Measurements from ENCODE around the gene WDR86. TPM values are rescaled to one million over a fixed set of nuclear protein-coding genes. Genes with fewer than 3 reads are reported as not detected.

The WDR86 gene
- total and polyA plus RNA-seq, 2 experiments from 2014 or later: 9.1 to 59.1 TPM

GRCh38 chr7:151363182-151363581, 46.7 kb downstream of the WDR86 start:
- peaks cover 6% of the 10 kb centered on the region for H3K4me1 ChIP-seq (ENCODE audit: insufficient read depth)
- DNase-seq (ENCODE audit: low spot score): no peak
- no peak for ATAC-seq

More at GRCh38 chr7:151363182-151363581, 46.7 kb downstream of the WDR86 start:
- Histone ChIP-seq H3K4me2 (no peak overlapping the region), H3F3A (replicated peaks; ENCODE audit: low read depth) (0 out of 2 replicates have a peak, but pooled peaks cover 3% of the 10 kb centered on the region), H3K27me3 (ENCODE audit: insufficient read depth) (no peaks in the 10 kb centered on the region), H3K9me2 (ENCODE audit: insufficient read depth) (no peaks in the 10 kb centered on the region), H3K79me2 (replicated peaks; ENCODE audit: insufficient read depth) (no peaks in the 10 kb centered on the region), H3K4me3 (no peak overlapping the region), H3K27ac (ENCODE audit: low read depth) (no peak overlapping the region), H3K36me3 (ENCODE audit: insufficient read depth) (0 out of 2 replicates have a peak, but pooled peaks cover 10% of the 10 kb centered on the region), H2AFZ (no peak overlapping the region), H4K20me1 (replicated peaks; ENCODE audit: insufficient read depth) (no peaks in the 10 kb centered on the region; the same call in 1 of the 2 replicates)
- no peak for TF ChIP-seq JUNB (IDR thresholded peaks at IDR 0.05; ENCODE audit: unreplicated experiment)
- no peak for TF ChIP-seq REST (IDR thresholded peaks at IDR 0.05; ENCODE audit: unreplicated experiment)
- TF ChIP-seq POLR2AphosphoS5 (IDR thresholded peaks at IDR 0.05; ENCODE audit: low read depth): no peak
- TF ChIP-seq STAT1 (IDR thresholded peaks at IDR 0.05; ENCODE audit: unreplicated experiment): no peak
- no peak for TF ChIP-seq EZH2 (IDR thresholded peaks at IDR 0.05; ENCODE audit: low read depth, unreplicated experiment)
- TF ChIP-seq CREB1 (CRISPR knock-in tag; IDR thresholded peaks at IDR 0.05; ENCODE audit: low read depth): no peak
- TF ChIP-seq ZNF331 (CRISPR knock-in tag; IDR thresholded peaks at IDR 0.05; ENCODE audit: low read depth): no peak
- no peak for TF ChIP-seq CTCF (conservative IDR thresholded peaks at IDR 0.05; ENCODE audit: low read depth in 2 of 2)
- TF ChIP-seq ETS1 (IDR thresholded peaks at IDR 0.05): no peak
- TF ChIP-seq NANOG (IDR thresholded peaks at IDR 0.05; ENCODE audit: borderline replicate concordance): no peak
- TF ChIP-seq EZH2phosphoT487 (IDR thresholded peaks at IDR 0.05; ENCODE audit: unreplicated experiment): no peak
- no peak for TF ChIP-seq ZNF462 (CRISPR knock-in tag; IDR thresholded peaks at IDR 0.05)
- TF ChIP-seq ZNF114 (CRISPR knock-in tag; IDR thresholded peaks at IDR 0.05): no peak
- Mint-ChIP-seq H3K27me3 (ENCODE audit: insufficient read depth, low read depth, poor library complexity) (peaks cover 3% of the 10 kb centered on the region), H3K4me3 (no peak overlapping the region), H3K36me3 (ENCODE audit: low read depth) (peaks cover 36% of the 10 kb centered on the region), H3K9me3 (no peaks in the 10 kb centered on the region), H3K27ac (no peak overlapping the region), H3K4me1 (peaks cover 10% of the 10 kb centered on the region; the same call in 2 of the 3 replicates)

Data from GM23338 (cell line).